SK-N-SH treated with all-trans-retinoic acid at 6 μM for 48 hours (cell line): ENCODE measurements around the gene DNAJC6.

Experiments
- ARNTL ChIP-seq: fragments of 450-650 bp; formaldehyde crosslinking; IDR thresholded peaks from 2 replicates; pipeline ENCODE4 v1.5.0; 2020; ENCODE audit warnings: low read depth, mild to moderate bottlenecking, moderate library complexity, borderline replicate concordance
- ESRRG ChIP-seq: fragments of 250-450 bp; sonication (Bioruptor Pico); IDR thresholded peaks from 2 replicates; pipeline ENCODE4 v1.6.1; 2021; ENCODE audit warnings: mild to moderate bottlenecking
- OSR1 ChIP-seq: fragments of 250-450 bp; sonication (Bioruptor Pico); IDR thresholded peaks from 2 replicates; pipeline ENCODE4 v1.8.0; 2022; ENCODE audit warnings: moderate library complexity, mild to moderate bottlenecking, inconsistent platforms
- PPARA ChIP-seq: fragments of 250-450 bp; sonication (Bioruptor Pico); IDR thresholded peaks from 2 replicates; pipeline ENCODE4 v1.5.0; 2020; ENCODE audit warnings: mild to moderate bottlenecking, borderline replicate concordance
- RARB ChIP-seq: fragments of 250-450 bp; sonication (Bioruptor Pico); IDR thresholded peaks from 2 replicates; pipeline ENCODE4 v1.8.0; 2021; ENCODE audit warnings: mild to moderate bottlenecking, moderate library complexity
- SNAI2 ChIP-seq: fragments of 250-450 bp; sonication (Bioruptor Pico); IDR thresholded peaks from 2 replicates; pipeline ENCODE4 v1.5.0; 2020; ENCODE audit warnings: mild to moderate bottlenecking, moderate library complexity
- TCF4 ChIP-seq: fragments of 250-450 bp; sonication (Bioruptor Pico); IDR thresholded peaks from 2 replicates; pipeline ENCODE4 v1.8.0; 2021; ENCODE audit warnings: mild to moderate bottlenecking, moderate library complexity, borderline replicate concordance
- TOX ChIP-seq: fragments of 250-450 bp; sonication (Bioruptor Pico); IDR thresholded peaks from 2 replicates; pipeline ENCODE4 v1.8.0; 2021; ENCODE audit warnings: mild to moderate bottlenecking, moderate library complexity, borderline replicate concordance
- TSHZ2 ChIP-seq: fragments of 250-450 bp; sonication (Bioruptor Pico); IDR thresholded peaks from 2 replicates; pipeline ENCODE4 v1.5.0; 2020; ENCODE audit warnings: mild to moderate bottlenecking, moderate library complexity
- ZC3H10 ChIP-seq: fragments of 250-450 bp; sonication (Bioruptor Pico); IDR thresholded peaks from 2 replicates; pipeline ENCODE4 v1.5.1; 2021; ENCODE audit warnings: mild to moderate bottlenecking, moderate library complexity
- ZFP30 ChIP-seq: fragments of 450-650 bp; formaldehyde crosslinking; IDR thresholded peaks from 2 replicates; pipeline ENCODE4 v1.5.0; 2022; ENCODE audit warnings: mild to moderate bottlenecking, moderate library complexity
- ZNF565 ChIP-seq: fragments of 450-650 bp; formaldehyde crosslinking; conservative IDR thresholded peaks from 2 replicates; pipeline ENCODE4 v1.5.0; 2020; ENCODE audit warnings: low read depth, mild to moderate bottlenecking, moderate library complexity
- TF ChIP-seq, protein P1 (sequence below): fragments of 250-450 bp; sonication (Bioruptor Pico); IDR thresholded peaks from 2 replicates; pipeline ENCODE4 v1.5.1; 2020; ENCODE audit warnings: low read depth, mild to moderate bottlenecking, moderate library complexity
- TF ChIP-seq, protein P2 (sequence below): fragments of 250-450 bp; sonication (Bioruptor Pico); IDR thresholded peaks from 2 replicates; pipeline ENCODE4 v1.8.0; 2020; ENCODE audit warnings: mild to moderate bottlenecking, moderate library complexity, borderline replicate concordance

- no peak for TF ChIP-seq ZFP30
- TF ChIP-seq TCF4: no peak
- no peak for TF ChIP-seq ARNTL (CRISPR knock-in tag)
- TF ChIP-seq OSR1 (CRISPR knock-in tag): no peak
- no peak for TF ChIP-seq TOX (CRISPR knock-in tag)
- TF ChIP-seq ZC3H10 (CRISPR knock-in tag): no peak
- TF ChIP-seq, protein P1, sequence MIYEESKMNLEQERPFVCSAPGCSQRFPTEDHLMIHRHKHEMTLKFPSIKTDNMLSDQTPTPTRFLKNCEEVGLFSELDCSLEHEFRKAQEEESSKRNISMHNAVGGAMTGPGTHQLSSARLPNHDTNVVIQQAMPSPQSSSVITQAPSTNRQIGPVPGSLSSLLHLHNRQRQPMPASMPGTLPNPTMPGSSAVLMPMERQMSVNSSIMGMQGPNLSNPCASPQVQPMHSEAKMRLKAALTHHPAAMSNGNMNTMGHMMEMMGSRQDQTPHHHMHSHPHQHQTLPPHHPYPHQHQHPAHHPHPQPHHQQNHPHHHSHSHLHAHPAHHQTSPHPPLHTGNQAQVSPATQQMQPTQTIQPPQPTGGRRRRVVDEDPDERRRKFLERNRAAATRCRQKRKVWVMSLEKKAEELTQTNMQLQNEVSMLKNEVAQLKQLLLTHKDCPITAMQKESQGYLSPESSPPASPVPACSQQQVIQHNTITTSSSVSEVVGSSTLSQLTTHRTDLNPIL (CRISPR knock-in tag): no peak
- TF ChIP-seq SNAI2 (CRISPR knock-in tag): no peak
- TF ChIP-seq, protein P2, sequence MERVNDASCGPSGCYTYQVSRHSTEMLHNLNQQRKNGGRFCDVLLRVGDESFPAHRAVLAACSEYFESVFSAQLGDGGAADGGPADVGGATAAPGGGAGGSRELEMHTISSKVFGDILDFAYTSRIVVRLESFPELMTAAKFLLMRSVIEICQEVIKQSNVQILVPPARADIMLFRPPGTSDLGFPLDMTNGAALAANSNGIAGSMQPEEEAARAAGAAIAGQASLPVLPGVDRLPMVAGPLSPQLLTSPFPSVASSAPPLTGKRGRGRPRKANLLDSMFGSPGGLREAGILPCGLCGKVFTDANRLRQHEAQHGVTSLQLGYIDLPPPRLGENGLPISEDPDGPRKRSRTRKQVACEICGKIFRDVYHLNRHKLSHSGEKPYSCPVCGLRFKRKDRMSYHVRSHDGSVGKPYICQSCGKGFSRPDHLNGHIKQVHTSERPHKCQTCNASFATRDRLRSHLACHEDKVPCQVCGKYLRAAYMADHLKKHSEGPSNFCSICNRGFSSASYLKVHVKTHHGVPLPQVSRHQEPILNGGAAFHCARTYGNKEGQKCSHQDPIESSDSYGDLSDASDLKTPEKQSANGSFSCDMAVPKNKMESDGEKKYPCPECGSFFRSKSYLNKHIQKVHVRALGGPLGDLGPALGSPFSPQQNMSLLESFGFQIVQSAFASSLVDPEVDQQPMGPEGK (CRISPR knock-in tag): no peak
- TF ChIP-seq TSHZ2 (CRISPR knock-in tag): no peak
- no peak for TF ChIP-seq ZNF565 (CRISPR knock-in tag)
- no peak for TF ChIP-seq PPARA (CRISPR knock-in tag)
- TF ChIP-seq ESRRG (CRISPR knock-in tag): no peak
- TF ChIP-seq RARB: no peak
Measured at GRCh38 chr1:65281846-65282245, 27.5 kb upstream of the DNAJC6 start.
